ENCODE measurements around the gene PPP1R9A.

PPP1R9A gene

DNA sequence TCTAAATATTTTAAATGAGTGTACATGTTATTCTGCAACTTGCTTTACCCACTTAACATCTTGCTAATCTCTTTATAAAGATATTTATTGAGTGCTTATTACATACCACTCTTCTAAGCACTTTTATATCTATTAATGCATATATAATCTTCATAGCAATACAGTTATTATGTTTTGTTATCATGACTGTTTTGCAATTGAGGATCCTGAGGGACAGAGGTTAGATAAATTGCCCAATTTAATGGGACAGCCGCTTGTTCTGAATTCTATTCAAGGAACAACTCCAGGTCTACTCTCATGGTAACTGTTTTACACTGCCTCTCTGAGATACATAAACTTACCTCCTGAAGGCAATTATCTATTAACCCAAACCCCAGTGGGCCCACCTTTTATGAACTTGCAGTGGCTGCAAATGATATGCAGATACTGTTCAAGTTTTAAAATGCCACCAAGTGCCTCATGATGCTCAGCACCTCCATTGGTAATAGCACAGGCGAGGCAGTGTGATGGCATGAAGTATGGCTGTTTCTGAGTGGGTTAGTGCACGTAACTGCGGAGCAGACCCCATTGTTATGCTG, 356.5 kb downstream of the PPP1R9A start:
- no peak for DNase-seq (ENCODE audit: low spot score)

DNA sequence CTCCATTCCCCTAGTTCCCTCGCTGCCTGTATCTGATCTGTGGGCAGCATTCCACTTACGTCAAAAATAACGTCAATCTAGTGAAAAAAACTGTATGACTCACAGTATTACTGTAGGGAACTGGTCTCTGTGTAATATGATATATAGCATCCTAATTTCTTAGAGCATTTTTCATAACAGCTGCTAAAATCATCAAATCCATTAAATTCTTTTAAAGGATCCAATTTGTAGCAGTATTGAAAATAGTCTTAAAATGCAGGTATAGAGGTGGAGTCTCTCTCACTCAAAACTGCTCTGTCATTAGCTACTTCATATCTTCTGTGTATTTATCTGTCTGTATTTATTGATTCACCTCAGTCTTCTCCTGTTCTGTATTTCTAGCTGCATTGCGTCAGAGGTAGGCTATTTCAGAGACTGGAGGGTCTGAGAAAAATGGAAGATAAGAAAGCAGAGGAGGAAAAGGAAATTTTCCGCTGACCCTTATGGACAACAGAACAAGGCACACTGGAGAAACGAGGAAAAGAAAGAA, 357.0 kb downstream of the PPP1R9A start:
- no peak for DNase-seq (ENCODE audit: low spot score)

DNA sequence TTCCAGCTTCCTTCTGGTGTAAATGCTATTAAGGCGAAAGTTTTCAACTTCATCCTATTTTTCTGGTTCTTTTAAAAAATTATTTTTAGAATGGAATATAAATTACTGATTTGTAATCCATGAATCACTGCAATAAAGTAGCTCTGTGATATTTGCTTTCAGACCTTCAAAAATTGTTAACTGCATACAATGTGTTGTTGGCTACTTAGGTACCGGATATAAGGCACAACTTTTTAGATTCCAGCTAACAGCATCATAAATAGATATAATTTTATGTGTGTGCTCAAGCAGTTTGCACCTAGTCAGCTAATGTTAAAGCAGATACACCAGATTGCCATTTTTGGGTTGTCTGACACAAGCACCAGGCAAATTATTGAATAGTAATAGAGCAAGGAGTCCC, 358.2 kb downstream of the PPP1R9A start:
- DNase-seq (ENCODE audit: low spot score): no peak

DNA sequence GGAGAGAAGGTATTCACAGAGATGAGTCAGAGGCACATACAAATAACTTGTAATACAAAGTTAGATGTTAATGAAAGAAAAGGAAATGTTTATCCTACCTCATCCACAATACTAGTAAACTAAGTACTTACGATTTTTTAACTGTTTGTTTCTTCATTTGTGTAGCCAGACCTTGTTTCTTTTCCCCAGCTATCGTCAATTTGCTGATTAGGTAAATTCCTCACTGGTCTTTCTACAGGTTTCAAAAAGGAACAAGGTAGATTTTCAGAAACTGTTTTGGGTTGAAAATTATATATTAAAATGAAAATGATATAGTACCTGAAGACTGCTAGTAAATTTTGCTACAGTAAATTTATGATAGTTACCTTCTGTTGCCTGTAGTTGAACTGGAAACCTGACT, 360.4 kb downstream of the PPP1R9A start:
- DNase-seq (ENCODE audit: low spot score): no peak

DNA sequence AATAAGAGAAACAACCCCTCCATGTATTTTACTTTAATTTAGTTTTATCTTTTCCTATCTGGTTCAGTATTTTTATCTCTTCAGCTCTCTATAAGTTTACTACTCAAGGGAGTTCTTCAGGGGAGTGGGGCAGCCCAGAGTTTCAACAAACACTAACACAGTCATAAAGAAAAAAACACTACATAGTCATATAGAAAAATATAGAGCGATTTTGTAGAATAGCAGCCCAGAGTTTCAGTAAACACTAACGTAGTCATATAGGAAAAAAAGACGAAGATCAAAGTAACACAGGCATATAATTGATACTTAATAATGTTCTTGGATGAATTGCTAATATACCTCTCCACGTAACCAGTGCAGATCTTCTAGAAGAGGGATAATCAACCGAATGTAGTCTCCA, 362.2 kb downstream of the PPP1R9A start:
- DNase-seq (ENCODE audit: low spot score): no peak

DNA sequence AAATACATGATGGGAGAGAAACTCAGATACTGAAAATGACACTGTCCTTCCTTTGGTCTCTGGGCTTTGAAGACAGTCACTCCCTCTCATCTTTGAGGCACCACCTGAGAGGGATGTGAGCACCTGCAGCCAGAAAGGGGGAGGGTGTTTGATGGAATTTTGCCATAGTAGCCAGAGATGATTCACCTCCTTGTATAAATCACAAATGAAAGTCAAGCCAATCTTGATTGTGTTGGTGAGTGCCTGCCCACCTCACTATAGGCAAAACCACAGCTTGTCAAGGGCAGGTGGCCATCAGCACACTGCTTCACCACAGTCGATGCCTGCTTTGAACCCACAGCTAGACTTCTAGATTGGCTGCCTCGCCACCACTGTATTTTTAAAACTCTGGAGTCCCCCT, 368.7 kb downstream of the PPP1R9A start:
- DNase-seq (ENCODE audit: low spot score): no peak

DNA sequence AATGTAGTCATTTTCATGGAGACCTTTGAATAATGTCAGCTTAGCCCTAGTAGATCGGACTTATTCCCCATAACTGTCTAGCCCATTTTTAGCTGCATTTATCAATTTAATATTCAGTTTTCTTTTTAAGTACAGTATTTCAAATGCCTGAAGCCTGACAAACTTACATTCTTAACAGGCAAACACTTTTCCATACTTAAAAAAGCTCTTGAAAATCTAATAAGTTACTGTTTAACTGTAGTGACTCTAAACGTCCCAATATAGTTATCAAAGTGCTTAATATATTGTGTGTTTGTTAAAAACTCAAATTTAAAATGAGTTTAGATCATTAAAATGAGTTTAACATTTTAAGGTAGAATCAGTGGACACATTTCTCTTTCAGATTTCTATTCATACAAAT, 372.0 kb downstream of the PPP1R9A start:
- no peak for DNase-seq (ENCODE audit: low spot score)

DNA sequence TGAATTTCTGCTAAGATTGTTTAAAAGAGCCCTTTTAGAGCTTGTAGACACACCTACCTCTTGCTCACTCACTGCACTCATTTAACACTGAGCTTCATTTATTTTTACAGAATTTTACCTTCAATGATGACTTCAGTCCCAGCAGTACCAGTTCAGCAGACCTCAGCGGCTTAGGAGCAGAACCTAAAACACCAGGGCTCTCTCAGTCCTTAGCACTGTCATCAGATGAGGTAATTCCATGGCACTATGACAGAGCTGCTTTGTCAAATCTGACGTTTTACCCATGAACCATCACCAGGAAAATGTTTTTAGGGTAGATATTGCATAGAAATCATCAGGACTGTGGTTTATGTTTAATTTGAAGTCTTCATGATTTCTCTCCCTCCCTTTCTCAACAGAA, 378.7 kb downstream of the PPP1R9A start:
- DNase-seq (ENCODE audit: low spot score): no peak

DNA sequence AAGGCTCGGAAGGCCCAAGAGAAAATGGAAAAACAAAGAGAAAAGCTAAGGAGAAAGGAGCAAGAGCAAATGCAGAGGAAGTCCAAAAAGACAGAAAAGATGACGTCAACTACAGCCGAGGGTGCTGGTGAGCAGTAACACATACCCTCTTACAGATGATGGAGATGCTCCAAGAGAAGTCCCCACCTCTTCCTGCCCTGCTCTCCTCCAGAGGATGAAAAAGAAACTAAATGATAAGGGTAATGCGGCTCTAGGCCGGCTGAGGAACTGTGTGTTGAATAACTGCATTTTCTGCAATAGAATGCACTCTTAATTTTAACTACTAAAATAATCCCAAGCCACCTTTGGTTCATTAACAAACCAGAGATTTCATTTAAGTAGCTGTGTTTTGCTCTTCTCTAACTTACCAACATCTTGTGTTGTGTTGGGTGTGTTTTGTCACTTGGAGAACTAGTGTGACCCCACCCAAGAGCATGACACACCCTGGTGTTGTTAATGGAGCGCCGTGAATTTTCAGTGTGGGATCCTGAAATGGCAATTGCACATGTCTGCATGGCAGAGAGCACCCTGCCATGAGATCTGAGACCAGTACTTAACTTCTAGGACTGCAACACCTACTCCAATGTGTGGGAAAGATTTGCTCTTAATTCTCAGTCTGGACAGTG, 382.9 kb downstream of the PPP1R9A start:
- no peak for DNase-seq (ENCODE audit: low spot score)

DNA sequence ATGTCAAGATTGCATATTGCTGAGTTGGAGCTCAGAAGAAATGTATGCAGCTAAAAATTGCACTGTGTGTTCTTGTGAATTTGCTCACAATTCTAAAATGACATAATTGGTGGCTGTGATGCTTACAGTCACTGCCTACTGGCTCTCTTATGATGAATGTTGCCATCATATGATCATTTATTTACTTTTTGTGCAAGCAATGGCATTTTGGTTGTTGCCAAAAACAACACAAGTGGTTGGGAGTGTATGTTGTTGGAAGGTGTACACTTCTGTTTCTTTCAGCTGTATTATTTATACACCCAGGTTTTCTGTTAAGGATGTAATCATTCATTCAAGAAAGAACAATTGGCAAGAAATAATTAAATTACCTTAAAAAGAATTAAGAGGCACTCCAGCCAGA, 388.0 kb downstream of the PPP1R9A start:
- no peak for DNase-seq (ENCODE audit: low spot score)

DNA sequence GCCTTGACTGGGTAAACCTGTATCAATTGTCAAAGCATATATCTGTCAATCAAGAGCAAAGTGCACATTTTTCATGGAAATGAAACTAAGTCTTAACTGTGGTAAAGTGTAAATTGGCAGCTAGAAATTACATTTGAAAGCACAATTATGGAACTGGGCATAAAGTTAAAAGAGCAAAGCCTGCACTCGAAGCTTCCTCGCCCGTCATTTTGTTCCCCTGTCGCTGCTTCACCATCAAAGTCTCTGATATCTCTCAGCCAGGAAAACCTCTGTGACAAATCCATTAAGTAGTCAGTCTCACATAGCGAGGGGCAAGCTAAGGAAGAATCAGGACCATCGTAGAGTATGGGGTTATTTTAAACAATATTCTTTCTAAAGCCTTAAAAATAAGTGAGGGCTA, 389.1 kb downstream of the PPP1R9A start:
- DNase-seq (ENCODE audit: low spot score): no peak

DNA sequence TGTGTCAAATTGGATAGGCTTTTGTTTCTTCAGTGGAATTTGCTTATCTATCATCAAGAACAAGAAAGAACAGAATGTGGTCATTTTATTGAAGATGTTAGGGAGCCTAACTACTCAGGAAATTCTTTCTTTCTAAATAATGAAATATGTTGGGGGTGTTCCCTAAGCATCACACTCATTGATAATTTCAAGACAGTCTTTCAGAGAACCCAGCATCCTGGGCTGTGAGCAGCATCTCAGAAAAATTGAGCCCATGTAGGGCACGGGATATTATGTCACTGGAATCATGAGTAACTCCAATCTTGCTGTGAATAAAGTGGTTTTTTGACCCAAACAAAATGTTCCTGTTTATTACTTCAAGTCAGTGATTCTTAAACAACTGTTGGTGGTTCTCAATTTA, 389.6 kb downstream of the PPP1R9A start:
- no peak for DNase-seq (ENCODE audit: low spot score)

DNA sequence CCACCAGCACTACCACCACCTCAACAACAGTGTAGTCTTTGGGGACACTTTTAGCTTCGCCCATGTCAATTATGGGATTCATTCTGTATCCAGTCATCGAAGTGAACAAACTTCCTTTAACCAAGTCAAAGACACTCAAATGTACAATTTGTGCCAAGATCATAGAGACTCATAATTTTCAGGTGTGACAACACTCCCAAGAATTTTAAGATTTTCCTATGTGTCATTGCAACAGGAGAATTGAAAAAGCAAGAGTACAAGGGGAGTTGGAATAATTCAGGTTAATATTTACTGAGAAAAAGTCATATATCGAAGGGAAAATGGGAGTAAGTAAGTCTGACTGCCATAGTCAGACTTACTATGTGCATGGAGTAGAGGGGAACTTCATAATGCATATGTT, 390.7 kb downstream of the PPP1R9A start:
- no peak for DNase-seq (ENCODE audit: low spot score)

DNA sequence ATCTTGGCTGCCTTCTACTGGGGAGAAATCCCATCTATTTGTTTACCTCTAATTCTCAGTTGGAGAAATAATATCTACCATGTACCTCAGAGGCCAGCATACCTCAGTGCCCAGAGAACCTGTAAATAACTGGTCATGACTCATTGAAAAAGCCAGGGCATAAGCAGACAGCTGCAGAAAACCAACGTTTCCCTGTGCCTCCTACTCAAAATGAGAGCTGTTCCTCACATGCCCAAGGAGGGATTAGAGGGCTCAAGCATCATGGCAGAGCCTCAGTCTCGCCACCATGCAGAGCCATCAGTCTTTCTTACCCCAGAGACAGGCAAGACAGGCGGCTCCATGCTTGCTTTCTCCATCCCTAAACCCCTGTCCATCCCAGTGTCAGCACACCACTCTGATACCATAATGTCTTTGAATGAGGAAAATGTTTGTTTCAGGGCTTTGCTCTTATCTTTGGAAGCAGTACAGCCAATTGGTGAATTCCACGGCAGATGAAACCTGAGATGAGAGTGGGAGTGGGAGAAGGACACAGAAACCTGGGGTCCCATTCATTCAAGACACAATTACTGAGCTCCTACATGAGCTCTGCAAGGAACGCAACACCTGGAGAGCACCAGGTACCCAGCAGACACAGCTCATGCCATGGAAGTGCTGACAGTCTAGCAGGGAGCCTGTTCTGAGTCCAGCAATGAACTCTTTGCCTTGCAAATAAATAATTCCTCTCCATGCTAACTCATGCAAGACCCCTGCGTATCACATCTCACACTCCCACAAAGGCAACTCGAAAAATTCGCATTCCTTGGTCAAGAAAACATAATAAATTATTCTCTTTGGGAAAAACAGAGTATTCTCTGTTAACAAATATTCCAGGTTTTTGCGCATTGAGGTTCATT, 395.9 kb downstream of the PPP1R9A start:
- DNase-seq (ENCODE audit: low spot score): no peak

DNA sequence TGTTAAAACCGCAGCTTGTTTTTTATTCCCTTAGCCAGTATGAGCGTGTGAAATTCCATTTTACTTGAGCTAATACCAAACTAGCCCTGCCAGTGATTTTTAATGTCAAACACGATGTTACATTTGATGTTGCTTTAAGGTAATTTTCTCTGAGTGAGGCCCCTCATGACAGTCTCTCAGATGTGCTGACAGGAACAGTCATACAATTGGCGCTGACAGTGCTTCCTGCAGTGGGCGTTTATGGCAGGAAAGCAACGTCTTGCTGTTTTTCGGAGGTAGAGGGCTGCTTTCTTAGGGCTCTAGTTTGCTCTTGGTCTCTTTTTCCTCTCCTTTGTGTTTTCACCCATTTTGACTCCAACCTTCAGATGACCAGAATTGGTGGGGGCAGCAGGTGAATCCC, 397.6 kb downstream of the PPP1R9A start:
- no peak for DNase-seq (ENCODE audit: low spot score)

DNA sequence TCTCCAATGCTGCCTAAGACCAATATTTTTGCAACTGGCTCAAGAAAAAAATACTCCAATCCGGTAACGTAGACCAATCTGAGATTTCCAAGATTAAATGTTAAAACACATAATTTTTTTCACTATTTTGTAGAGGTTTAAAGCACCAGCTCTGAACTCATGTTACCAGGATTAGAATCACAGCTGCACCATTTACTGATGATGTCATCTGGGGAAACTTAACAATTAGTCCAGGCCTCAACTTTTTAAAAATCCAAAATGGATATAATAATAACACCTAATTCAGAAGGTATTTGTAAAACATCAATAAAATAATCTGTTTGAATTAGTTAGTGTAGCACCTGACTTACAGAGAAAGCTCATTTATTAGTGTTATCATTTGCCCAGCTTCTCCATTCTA, 402.6 kb downstream of the PPP1R9A start:
- DNase-seq (ENCODE audit: low spot score): no peak

DNA sequence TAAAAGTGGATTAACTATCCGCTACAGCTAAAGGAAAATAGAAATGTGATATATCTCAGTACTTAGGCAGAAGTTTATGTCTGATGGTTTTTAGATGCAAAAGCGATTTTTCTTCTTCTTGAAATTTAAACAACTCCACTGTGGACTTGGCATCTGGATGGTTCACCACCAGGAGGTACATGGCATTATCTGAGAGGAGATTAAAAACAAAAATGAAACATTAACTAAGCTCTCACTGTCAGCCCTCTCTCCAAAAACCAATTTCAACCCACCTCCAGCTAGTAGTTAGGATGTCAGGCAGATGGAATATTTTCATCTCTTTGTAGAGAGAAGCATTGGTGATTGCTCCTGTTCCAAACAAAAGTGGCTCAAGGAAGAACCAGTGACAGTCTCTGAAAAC, 404.0 kb downstream of the PPP1R9A start:
- no peak for DNase-seq (ENCODE audit: low spot score)

DNA sequence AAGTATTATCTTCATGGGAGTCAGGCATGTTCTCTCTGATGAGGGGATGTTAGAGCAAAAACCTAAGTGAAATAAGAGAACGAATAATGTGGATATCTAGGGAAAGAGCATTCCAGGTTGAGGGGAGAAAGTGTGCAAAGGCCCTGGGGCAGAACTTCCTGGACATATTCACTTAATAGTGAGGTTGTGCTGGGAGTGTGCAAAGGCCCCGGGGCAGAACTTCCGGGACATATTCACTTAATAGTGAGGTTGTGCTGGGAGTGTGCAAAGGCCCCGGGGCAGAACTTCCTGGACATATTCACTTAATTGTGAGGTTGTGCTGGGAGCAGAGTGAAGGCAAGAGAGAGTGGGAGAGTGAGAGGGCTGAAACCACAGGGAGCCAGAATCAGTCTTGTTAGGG, 405.2 kb downstream of the PPP1R9A start:
- no peak for DNase-seq (ENCODE audit: low spot score)

DNA sequence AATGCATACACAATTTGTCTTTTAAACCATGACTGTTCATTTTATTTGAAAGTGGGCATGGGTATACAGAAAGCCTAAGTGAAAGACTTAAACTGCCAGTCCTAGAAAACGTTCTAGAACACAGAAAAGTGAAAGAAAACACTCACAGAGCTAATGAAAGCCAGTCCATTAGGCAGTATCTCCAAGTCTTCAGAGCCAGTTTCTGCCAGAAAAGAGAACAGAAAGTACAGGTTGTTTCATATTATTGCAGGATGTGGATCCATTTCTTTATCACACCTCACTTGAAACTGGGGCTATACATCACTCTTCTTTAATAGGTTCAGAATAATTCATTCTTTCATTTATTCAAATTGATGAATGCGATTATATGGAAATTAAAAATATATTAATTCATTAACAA, 409.2 kb downstream of the PPP1R9A start:
- no peak for DNase-seq (ENCODE audit: low spot score)

DNA sequence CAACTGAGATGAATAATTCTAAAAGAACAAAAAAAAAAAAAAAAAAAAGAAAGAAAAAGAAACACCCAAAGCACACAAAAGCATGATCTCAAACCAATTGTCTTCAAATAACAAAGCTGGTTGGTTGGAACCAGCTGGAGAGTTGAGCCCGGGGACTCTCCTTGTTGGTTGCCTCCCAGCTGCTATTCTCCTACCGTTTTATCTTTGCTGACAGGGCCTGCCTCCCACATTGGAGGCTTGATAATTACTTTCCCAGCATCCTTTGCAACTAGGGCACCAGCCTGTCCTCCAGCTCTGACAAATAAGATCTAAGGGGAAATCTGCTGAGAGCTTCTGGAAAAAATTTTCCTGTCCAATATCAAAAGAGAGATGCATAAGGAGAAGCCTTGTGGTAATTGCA, 410.2 kb downstream of the PPP1R9A start:
- no peak for DNase-seq (ENCODE audit: low spot score)

DNA sequence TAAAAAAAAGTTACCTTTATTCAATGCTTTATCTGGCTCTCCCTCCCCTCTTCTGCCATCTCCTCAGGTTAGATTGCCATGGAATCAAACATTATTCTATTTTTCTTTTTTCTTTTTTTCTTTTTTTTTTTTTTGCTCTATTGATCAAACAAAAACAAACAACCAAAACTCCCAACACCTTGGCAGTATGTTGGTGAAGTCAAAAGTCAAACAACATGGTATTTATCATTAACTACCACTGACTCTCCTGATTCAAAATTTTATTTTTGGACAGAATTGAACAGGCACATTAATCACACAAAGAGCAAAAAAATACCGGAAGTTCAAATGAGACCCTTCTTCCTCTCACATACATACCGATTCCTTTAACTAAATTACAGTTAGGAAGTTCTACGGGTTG, 410.6 kb downstream of the PPP1R9A start:
- no peak for DNase-seq (ENCODE audit: low spot score)

DNA sequence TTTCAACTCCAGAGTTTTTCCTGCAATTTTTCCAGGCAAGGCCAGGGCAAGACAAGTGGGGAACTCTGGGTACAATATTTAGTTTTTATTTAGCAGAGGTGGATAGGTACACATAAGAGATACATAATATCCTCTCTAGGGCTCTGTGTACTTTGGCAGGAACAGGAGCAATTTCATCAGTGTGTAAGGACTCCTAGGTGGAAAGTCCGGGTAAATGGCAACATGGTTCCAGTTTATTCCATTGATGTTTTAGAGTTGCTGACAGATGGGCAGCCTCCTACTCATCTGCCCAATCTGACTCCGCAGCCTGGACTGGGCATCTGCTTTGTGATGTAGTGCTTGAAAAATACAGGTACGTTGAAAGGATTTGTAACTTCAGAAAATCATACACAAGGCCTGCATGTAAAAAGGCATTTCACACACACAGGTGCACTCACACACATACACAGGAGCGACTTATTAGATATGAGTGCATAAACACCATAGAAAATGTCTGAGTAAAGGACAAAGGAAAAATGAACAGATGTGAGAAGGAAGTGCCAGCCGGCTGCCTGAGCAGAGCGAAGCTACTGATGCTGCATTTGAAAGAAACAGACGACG, 411.2 kb downstream of the PPP1R9A start:
- no peak for DNase-seq (ENCODE audit: low spot score)

DNA sequence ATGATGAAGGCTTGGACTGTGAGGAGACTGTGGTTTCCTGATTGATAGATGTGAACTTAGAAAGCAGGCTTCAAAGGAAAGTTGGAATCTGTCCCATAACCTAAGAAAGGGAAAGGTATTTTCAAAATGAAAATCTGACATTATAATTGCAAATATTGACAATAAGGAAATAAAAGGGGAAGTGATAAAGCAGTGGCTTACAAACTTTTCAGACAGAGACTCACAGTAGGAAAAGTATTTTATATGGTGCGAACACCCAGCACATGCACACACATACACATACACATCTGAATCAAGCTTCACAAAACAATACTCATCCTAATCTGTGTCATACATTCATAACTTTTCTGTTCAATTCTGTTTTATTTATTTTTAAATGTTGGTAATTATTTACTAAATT, 412.2 kb downstream of the PPP1R9A start:
- DNase-seq (ENCODE audit: low spot score): no peak
